ENCODE results near the gene CHD9.
"Not testable (repeated sequence)": the region's sequence is repeated elsewhere in the genome, so short reads cannot be mapped to it uniquely, and the experiment has no call there.

The CHD9 gene

DNA sequence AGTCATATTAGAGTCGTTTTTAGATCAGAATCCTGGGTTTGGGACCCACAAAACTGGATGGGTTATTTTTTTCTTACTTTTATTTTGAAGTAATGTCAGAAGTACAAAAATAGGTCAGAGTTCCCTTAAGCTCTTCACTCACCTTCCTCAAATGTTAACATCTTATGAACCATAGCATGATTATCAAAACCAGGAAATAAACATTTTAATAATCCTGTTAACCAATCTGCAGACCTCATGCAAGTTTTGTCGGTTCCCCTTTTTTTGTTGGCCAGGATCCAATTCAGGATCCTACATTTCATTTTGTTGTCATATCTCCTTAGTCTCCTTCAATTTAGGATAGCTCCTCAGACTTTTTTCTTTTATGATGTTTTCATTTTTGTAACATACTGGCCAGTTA is 162.0 kb downstream of the CHD9 start:
- no peak for DNase-seq
- in situ Hi-C loops (cut with HindIII; ENCODE audit: low pct_ligation_motif_present, low pct_unique_long_range_greater_than_20kb, low sequenced_read_pairs), result no loop called here

DNA sequence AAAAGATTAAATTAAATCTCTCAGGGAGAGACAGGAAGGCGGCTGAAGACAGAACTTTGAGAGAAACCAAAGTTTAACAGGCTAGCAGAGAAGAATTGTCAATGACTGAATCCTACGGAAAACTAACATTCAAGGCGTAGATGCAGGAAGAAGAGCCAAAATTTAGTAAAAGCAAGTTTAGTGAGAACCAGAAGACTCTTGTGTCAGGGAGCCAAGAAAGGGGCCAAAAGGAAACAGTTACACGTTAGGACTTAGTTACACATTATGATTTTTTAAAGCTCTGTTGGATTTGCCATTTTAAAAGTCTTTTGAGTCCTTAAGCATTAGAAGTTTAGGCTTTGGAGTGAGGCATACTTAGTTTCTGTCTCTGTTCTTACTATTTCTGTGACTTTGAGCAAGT is 164.6 kb downstream of the CHD9 start:
- no peak for DNase-seq
- in situ Hi-C loops (cut with HindIII; ENCODE audit: low pct_ligation_motif_present, low pct_unique_long_range_greater_than_20kb, low sequenced_read_pairs), result no loop called here

DNA sequence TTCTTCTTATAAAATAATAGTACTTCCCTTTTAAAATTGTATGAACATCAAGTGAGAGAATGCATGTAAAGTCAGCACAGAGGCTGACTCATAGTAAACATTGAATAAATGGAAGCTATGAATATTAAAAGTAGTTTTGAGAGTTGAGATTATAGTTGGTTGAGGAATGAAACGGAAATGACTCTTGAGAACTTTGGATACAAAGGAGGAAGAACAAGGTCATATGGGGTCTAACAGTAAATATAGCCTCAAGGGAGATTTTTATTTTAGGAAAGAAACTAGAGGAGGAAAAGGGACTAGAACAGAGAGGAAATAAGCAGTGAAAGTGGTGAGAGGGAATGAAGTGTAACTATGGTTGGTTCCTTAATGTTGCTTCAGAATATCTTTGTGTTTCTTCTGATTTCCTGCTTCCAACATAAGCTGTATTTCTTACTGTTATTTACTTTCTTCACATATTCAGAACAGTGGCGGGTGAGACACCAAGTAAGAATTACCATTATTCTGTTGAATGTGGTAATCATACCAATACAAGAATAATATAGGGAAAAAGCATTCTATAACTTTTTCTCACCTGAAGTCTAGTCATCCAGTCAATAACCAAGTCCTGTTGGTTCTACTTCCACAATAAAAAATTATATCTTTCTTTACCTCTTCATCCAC is 165.1 kb downstream of the CHD9 start:
- in situ Hi-C loops (cut with HindIII; ENCODE audit: low pct_ligation_motif_present, low pct_unique_long_range_greater_than_20kb, low sequenced_read_pairs), result no loop called here
- no peak for DNase-seq

DNA sequence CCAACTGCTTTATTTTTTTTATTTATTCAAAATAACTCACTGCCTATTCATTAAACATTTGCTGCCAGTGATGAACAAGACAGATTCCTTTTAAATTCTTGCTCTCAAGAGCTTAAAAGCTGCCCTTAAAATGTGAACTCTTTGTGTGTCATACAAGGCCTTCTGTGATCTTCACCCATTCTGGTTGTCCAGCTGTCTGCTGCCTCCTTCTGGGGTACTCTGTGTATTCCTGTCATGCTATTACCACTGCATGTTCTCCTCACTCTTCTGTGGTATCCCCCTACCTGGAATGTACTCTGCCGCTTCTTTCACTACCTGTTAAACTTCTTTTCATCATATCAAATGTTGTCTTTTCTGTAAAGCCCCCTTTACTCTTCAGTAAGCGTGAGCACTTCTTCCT is 165.8 kb downstream of the CHD9 start:
- in situ Hi-C loops (cut with HindIII; ENCODE audit: low pct_ligation_motif_present, low pct_unique_long_range_greater_than_20kb, low sequenced_read_pairs), result no loop called here
- peak; percentile 33 for DNase-seq

DNA sequence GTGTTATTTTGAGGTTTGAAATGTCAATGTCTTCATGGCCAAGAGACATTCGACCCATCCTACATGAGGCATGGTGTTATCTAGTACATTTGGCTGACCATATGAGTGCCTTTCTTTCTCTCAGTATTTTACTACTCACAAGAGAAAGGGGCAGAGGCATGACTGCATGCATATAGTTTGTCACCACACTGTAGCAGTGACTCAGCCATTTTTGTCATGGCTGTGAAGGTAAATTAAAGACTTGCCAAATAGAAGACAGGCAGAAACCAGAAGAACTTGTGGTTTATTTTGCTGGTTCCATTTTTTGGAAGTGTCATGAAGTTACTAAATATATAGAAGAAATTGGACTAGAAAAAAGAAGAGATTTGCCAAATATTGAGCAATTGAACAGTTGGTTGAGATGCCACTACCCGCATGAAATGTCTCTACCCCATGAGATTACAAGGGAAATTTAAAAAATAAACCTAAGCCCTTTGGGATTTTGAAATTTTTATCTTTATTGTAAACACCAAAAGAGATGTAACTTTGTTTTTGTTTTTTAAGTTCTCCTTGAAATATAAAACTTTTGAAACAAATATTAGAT is 170.3 kb downstream of the CHD9 start:
- peak; percentile 12 for DNase-seq
- in situ Hi-C loops (cut with HindIII; ENCODE audit: low pct_ligation_motif_present, low pct_unique_long_range_greater_than_20kb, low sequenced_read_pairs), result no loop called here

DNA sequence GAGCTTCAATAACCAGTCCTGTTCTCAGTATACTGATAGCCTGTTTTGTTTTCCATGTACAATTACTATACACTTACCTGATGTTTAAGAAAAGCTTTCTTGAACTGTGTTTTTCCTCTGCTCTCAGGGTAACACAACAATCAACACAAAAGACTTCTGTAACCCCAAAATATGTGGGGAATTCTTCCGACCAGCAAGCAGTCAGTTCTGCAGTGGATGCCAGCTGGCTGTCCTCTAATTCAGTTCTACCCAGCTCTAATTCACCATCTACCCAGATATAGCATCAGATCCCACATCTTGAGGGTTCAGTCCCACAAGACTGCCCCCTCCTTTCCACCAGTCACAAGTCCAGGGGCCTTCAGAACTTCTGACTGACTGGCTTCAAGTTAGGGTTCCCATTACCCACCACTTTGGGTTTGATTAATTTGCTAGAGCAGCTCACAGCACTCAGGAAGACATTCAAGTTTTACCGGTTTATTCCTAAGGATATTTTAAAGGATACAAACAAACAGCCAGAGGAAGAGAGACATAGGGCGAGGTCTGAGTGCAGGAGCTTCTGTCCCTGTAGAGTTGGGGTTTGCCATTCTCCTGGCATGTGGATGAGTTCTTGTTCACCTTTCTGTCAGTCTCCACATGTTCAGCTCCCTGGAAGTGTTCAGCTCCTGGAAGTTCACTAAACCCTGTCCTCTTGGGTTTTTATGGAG is 178.2 kb downstream of the CHD9 start:
- no peak for DNase-seq
- in situ Hi-C loops (cut with HindIII; ENCODE audit: low pct_ligation_motif_present, low pct_unique_long_range_greater_than_20kb, low sequenced_read_pairs), result no loop called here

DNA sequence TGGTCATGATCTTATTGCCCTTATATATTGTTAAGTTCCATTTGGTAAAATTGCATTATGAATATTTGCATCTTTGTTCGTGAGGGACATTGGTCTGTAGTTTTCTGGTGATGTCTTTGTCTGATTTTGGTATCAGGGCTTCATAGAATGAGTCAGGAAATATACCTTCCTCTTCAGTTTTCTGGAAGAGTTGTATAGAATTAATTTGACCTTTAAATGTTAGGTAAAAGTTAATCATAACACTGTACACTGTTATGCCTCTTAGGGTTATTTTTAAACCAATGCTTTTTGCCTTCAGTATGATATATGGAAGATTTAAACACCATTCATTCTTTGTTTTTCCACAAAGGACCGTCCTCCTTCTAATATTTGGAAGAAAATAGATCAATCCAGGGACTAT is 180.0 kb downstream of the CHD9 start:
- no peak for DNase-seq
- in situ Hi-C loops (cut with HindIII; ENCODE audit: low pct_ligation_motif_present, low pct_unique_long_range_greater_than_20kb, low sequenced_read_pairs), result no loop called here

DNA sequence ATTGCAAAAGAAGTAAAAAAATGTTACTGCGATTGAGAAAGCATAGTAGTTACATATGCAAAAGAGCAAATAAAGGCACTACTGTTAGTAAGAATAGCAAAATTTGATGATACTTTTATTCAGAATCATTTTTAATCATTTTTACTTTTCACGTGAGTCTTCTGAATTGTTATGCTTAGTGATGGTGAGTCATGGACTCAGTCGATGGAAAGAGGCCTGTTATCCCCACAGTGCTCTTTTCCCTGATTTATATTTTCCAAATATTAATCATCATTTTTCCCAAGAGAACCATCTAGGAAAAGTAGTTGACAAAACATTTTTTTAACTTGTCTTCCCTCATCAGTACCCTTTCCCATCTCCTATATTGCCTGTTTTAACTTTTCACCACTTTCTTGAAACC is 181.1 kb downstream of the CHD9 start:
- in situ Hi-C loops (cut with HindIII; ENCODE audit: low pct_ligation_motif_present, low pct_unique_long_range_greater_than_20kb, low sequenced_read_pairs), result no loop called here
- no peak for DNase-seq

DNA sequence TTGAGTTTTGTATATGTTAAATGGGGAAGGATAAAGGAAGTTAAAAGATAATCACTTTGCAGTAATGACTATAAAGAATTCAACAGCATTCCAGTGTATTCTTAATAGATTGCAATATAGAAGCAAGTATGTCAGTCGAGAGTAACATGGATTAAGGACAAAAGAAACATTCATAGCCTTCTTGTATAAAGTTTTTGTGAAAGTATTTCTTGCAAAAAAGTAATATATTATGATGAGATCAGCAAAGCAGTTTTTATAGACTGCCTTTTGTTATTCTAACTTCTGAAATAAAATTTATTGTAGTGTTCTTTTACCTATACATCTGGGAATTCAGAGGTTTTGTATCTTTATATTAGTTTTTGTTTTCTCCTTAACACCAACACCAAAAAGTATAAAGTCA is 194.5 kb downstream of the CHD9 start:
- DNase-seq, result no peak
- in situ Hi-C loops (cut with HindIII; ENCODE audit: low pct_ligation_motif_present, low pct_unique_long_range_greater_than_20kb, low sequenced_read_pairs), result no loop called here

DNA sequence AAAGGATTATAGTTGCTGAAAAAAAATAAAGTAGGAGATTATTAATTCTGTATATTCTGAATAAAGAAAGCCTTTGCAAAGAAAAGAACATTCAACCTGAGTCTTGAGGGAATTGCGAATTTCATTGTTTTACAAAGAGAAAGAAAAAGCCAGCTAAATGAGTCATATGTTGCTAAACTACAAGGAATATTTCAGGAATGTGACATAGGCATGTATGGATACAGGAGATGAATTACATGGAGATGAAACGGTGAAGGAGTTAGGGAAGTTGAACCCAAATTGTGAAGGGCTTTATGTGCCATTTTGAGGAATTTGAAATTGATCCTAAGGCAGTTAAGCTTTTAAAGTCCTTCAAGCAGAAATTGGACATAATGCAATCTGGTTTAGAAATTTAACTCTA is 202.2 kb downstream of the CHD9 start:
- in situ Hi-C loops (cut with HindIII; ENCODE audit: low pct_ligation_motif_present, low pct_unique_long_range_greater_than_20kb, low sequenced_read_pairs), result no loop called here
- peak; percentile 58 for DNase-seq

DNA sequence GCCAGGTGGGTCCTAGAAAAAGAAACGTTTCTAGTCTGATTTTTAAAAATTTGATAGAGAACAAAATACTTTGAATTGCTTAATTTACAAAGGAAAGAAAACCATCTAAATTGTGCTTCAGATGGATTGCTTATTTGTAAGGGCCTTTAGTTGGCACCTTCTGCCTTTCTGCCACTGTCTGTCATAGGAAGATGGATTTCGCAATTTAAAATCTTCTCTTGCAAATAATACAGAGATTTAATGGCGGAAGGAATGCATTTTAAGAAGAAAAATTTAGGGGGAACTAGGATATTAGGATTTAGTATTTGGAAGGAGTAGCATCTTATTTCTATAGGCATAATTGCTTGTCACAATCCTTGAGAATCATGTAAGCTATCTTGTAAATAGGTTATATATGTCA is 204.0 kb downstream of the CHD9 start:
- in situ Hi-C loops (cut with HindIII; ENCODE audit: low pct_ligation_motif_present, low pct_unique_long_range_greater_than_20kb, low sequenced_read_pairs), result no loop called here
- no peak for DNase-seq

DNA sequence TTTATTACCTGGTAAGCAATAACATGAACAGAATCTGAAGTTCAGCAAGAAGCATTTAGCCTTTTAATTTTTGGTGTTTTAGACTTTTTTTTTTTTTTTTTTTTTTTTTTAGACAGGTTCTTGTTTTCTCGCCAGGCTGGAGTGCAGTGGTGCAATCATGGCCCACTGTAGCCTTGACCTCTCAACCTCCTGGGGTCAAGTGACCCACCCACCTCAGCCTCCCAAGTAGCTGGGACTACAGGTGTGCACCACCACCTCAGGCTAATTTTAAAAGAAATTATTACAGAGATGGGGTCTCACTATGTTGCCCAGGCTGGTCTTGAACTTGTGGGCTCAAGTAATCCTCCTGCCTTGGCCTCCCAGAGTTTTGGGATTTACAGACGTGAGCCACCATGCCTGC is 206.5 kb downstream of the CHD9 start:
- in situ Hi-C loops (cut with HindIII; ENCODE audit: low pct_ligation_motif_present, low pct_unique_long_range_greater_than_20kb, low sequenced_read_pairs), result no loop called here
- no peak for DNase-seq

DNA sequence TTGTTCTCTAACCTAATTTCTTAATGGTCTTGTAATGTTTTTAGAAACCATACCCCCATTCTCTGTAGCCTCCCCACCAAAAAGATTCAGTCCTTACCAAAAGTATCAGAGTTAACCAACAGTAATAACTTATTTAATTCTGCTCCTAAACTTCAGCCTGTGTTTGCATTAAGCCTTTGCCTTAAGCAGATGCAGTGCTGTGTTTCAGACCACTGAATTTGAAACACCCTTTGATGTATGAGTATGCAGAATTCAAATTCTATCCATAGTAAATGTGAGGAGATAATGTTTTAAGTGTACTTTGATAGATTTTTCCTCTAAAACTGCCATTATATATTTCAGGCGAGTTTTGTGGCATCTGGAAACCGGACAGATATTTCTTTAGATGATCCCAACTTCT is 207.9 kb downstream of the CHD9 start:
- in situ Hi-C loops (cut with HindIII; ENCODE audit: low pct_ligation_motif_present, low pct_unique_long_range_greater_than_20kb, low sequenced_read_pairs), result no loop called here
- DNase-seq, result no peak

DNA sequence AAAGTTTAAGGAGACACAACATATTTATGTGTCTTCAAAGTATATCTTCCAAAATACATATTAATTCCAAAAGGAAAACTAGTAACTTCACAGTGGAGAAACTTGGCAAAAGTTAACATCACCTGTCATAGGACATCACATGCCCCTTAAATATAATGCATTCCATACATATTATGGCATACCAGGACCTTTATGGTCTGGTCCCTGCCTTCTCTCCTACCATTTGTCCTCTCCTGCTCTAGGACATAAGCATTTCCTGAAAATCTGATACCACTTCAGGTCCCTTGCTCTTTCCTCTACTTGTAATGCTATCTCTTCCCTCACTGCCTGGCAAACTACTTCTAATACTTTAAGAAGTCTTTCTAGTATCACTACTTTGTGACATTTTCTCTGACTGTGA is 211.4 kb downstream of the CHD9 start:
- DNase-seq, result no peak
- in situ Hi-C loops (cut with HindIII; ENCODE audit: low pct_ligation_motif_present, low pct_unique_long_range_greater_than_20kb, low sequenced_read_pairs), result no loop called here

DNA sequence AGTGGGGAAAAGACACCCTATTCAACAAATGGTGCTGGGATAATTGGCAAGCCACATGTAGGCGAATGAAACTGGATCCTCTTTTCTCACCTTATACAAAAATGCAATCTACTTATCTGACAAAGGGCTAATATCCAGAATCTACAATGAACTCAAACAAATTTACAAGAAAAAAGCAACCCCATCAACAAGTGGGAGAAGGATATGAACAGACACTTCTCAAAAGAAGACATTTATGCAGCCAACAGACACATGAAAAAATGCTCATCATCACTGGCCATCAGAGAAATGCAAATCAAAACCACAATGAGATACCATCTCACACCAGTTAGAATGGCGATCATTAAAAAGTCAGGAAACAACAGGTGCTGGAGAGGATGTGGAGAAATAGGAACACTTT is 223.7 kb downstream of the CHD9 start:
- DNase-seq; in situ Hi-C loops (cut with HindIII; ENCODE audit: low pct_ligation_motif_present, low pct_unique_long_range_greater_than_20kb, low sequenced_read_pairs): not testable (repeated sequence)

DNA sequence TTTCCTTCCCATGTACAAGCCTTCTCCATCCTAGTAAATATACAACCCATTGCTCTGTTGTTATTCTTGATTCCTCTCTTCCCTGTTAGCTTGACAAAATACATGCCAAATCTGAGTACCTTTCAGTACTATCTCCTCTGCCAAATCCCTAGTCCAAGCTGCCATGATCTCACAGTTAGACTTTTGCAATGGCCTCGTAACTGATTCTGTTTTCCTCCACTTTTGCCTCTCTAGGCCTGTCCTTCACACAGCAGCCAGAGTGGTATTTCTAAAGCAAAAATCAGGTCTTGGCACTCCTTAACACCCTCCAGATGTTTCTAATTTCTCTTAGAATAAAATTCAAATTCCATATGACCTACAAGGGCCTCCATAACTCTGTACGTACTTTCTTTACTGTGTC is 226.5 kb downstream of the CHD9 start:
- in situ Hi-C loops (cut with HindIII; ENCODE audit: low pct_ligation_motif_present, low pct_unique_long_range_greater_than_20kb, low sequenced_read_pairs), result no loop called here
- DNase-seq, result no peak

DNA sequence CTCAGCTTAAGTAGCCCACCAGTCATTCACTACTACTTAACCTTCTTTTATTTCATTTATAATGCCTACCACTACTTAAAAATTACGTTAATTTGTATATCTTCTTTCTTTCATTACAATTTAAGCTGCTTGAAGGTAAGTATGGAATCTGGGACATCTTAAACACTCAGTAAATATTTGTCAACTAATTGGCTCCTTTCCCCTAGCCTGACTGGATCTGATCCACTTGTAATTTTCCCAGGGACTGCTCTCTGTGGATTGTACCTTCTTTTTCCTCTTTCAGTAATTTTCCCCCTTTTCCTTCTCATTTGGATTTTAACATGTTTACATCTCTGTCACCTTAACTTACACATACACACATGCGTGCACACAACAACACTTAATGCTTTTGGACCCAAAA is 227.1 kb downstream of the CHD9 start:
- in situ Hi-C loops (cut with HindIII; ENCODE audit: low pct_ligation_motif_present, low pct_unique_long_range_greater_than_20kb, low sequenced_read_pairs), result no loop called here

DNA sequence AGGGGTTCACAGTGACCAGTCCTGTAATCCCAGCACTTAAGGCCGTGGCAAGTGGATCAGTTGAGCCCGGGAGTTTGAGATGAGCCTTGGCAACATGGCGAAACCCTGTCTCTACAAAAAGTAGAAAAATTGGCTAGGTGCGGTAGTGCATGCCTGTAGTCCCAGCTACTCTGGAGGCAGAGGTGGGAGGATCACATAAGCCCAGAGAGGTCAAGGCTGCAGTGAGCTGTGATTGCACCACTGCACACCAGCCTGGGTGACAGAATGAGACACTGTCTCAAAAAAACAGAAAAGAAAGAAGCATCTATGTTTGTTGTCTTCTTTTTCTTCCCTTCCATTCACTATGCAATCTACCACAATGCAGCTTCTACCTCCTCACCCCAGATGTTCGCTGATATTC is 227.5 kb downstream of the CHD9 start:
- in situ Hi-C loops (cut with HindIII; ENCODE audit: low pct_ligation_motif_present, low pct_unique_long_range_greater_than_20kb, low sequenced_read_pairs), result no loop called here
- DNase-seq, result no peak

More for the DNA sequence above, 227.1 kb downstream of the CHD9 start:
- no peak for DNase-seq

DNA sequence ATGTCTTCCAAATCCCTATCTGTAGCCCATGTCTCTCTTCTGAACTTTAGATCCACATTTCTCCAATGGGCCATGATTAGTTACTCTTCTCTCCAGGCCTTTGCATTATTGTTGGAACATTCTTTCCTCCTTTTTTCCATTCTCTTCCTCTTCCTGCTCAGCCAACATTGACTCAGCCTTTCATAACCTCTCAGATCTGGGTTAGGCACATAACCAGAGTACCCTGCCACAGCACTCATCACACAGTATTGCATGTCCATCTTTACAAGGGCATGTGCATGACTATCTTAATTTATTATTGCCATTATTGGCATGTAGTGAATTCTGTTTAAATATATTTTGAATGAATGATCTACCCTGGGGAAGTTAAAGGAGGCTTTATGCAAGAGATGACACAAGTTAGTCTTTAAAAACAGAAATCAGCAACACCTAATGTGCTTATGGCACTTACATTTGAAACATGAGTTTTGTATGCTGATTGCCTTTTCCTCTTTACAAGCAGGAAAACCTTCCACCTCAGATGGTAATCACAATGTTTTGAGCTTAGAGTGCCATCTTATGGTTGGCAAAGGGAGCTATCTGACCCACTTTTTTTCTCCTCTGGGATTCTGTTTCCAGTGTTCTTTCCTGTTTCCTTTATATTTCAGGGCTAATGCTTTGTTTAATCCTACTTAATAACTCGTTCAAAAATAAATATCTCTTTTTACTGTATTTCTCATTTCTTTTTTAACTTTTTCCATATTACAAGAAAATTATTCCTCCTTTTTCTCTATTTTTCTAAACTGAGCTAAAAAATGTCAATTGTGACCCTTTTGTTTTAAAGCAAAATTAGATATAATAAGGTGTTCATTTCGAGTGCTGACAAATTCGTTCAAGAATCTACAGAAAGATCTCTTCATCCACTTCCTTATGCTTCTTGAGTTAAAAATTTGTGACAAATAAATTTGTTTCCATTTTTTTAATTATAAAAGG is 228.5 kb downstream of the CHD9 start:
- in situ Hi-C loops (cut with HindIII; ENCODE audit: low pct_ligation_motif_present, low pct_unique_long_range_greater_than_20kb, low sequenced_read_pairs), result no loop called here
- peak; percentile 73 for DNase-seq

All from ACHN (cell line).